Left cardiac atrium (tissue), 4 donors: ENCODE data around the gene AKR7A2. TPM values are rescaled to one million over a fixed set of nuclear protein-coding genes. Genes with fewer than 3 reads are reported as not detected.

Experiments used
- ATAC-seq, 2 donors: fragments of 200-7000 bp; cut with Tn5 transposase; one replicate each; pipeline ENCODE4 v1.9.1; 2020; ENCODE audit warnings: mild to moderate bottlenecking in 2 of 2, moderate library complexity in 2 of 2
- DNase-seq: peaks from one replicate; pipeline ENCODE4 v3.0.0-alpha.2; 2020
- intact Hi-C, 2 donors: fragments of 100-400 bp; cut with DNase I; formaldehyde crosslinking; loops; one replicate each; pipeline versions ENCODE4 v1.14.1 to v1.15.1; 2022 to 2023
- total RNA-seq, 2 donors: library from RNA; stranded (reverse); fragmentation: NEBNext Ultra II Directional; extraction: Animal tissue kit (Norgen Biotek cat#: 25700); gene quantifications; one replicate each; pipeline ENCODE4 v1.2.1, GENCODE V29; 2021
- donor health status: DM: no; HTN: yes; CAD: no.
- donor health status: DM: no; HTN: yes; CAD: no; lungs with severe emphysema.
- donor health status: DM: yes; HTN: yes; CAD: no.
- donor health status: Dilated cardiomyopathy.

The AKR7A2 gene
- total RNA-seq, 2 donors from 2014 or later = 31.3 to 32.9 TPM

GRCh38 chr1:19344831-19345230, 32.9 kb upstream of the AKR7A2 start:
- intact Hi-C loops = loop anchor here (2.0 to 5.0 kb wide), 3 partner anchors 52 to 307 kb away; no protein-coding TSS in a partner anchor
- DNase-seq (no peak), ATAC-seq (no peak)

GRCh38 chr1:19344372-19344810, 32.4 kb upstream of the AKR7A2 start:
- intact Hi-C loops = loop anchor here (2.0 to 5.0 kb wide), 2 partner anchors 306 to 308 kb away; no protein-coding TSS in a partner anchor

GRCh38 chr1:19343617-19344350, 31.8 kb upstream of the AKR7A2 start:
- intact Hi-C loops = loop anchor here (2.0 to 5.0 kb wide), 2 partner anchors 307 to 309 kb away; no protein-coding TSS in a partner anchor
- no peak for ATAC-seq
- DNase-seq = no peak

More at GRCh38 chr1:19344372-19344810, 32.4 kb upstream of the AKR7A2 start:
- DNase-seq = peak; percentile 73
- ATAC-seq = peak; percentile 60 to 62

GRCh38 chr1:19342894-19343616, 31.1 kb upstream of the AKR7A2 start:
- intact Hi-C loops = loop anchor here in 1 of 2 donors (5.0 kb wide), 1 partner anchor 309 kb away; no protein-coding TSS in a partner anchor
- no peak for ATAC-seq
- no peak for DNase-seq

GRCh38 chr1:19342062-19342750, 30.3 kb upstream of the AKR7A2 start:
- DNase-seq (peak; percentile 49), ATAC-seq (peak in 1 of 2 donors; percentile 64)
- intact Hi-C loops = loop anchor here in 1 of 2 donors (5.0 kb wide), 1 partner anchor 310 kb away; no protein-coding TSS in a partner anchor

- ATAC-seq = peak; percentile 42 to 64
- intact Hi-C loops = loop anchor here in 1 of 2 donors (5.0 kb wide), 1 partner anchor 311 kb away; no protein-coding TSS in a partner anchor
- DNase-seq = peak; percentile 74
Measured at GRCh38 chr1:19341201-19342061, 29.5 kb upstream of the AKR7A2 start.

- ATAC-seq (no peak), DNase-seq (no peak)
- intact Hi-C loops = loop anchor here in 1 of 2 donors (5.0 kb wide), 1 partner anchor 312 kb away; no protein-coding TSS in a partner anchor
Measured at GRCh38 chr1:19340387-19340937, 28.5 kb upstream of the AKR7A2 start.

- ATAC-seq (no peak), DNase-seq (no peak)
- intact Hi-C loops = no loop called here
Measured at GRCh38 chr1:19339214-19339861, 27.4 kb upstream of the AKR7A2 start.

- intact Hi-C loops = no loop called here
- no peak for DNase-seq
- no peak for ATAC-seq
Measured at GRCh38 chr1:19338323-19338762, 26.4 kb upstream of the AKR7A2 start.

- DNase-seq (no peak), ATAC-seq (no peak)
- intact Hi-C loops = no loop called here
Measured at GRCh38 chr1:19337289-19337688, 25.3 kb upstream of the AKR7A2 start.

GRCh38 chr1:19336543-19336942, 24.6 kb upstream of the AKR7A2 start:
- ATAC-seq = no peak
- no peak for DNase-seq
- intact Hi-C loops = no loop called here

GRCh38 chr1:19333587-19334354, 21.8 kb upstream of the AKR7A2 start:
- intact Hi-C loops = no loop called here
- DNase-seq = no peak
- ATAC-seq = no peak

GRCh38 chr1:19332832-19333231, 20.9 kb upstream of the AKR7A2 start:
- DNase-seq (no peak), ATAC-seq (no peak)
- intact Hi-C loops = no loop called here

- ATAC-seq = no peak
- intact Hi-C loops = no loop called here
- DNase-seq = no peak
Measured at GRCh38 chr1:19331262-19331878, 19.4 kb upstream of the AKR7A2 start.

GRCh38 chr1:19330449-19331135, 18.6 kb upstream of the AKR7A2 start:
- intact Hi-C loops = no loop called here
- no peak for DNase-seq
- no peak for ATAC-seq

GRCh38 chr1:19329611-19330010, 17.7 kb upstream of the AKR7A2 start:
- DNase-seq (no peak), ATAC-seq (no peak)
- intact Hi-C loops = no loop called here
